Measurements from ENCODE around the gene C1QL1. TPM values are rescaled to one million over a fixed set of nuclear protein-coding genes. Genes with fewer than 3 reads are reported as not detected.

The C1QL1 gene
- total and polyA plus RNA-seq, 9 of the 15 experiments (the other 6 are each of a cell fraction or from before 2014, with no cell fraction given) = 0.07 to 0.12 (median 0.09) TPM; not detected in 6

GRCh38 chr17:45008216-45008615 lies 40.1 kb upstream of the C1QL1 start:
- H3K27ac ChIP-seq (ENCODE audit: extremely low read depth, low read depth, low read length) = no peak overlapping the region
- peaks cover 0 to 14% of the 10 kb centered on the region in 2 experiments; a peak in 2 of 5 replicates for H3K4me1 ChIP-seq (replicated peaks in 1 of 2; ENCODE audit: control insufficient read depth in 2 of 2, insufficient read depth in 2 of 2, low read length in 2 of 2)
- intact Hi-C loops (cut with micrococcal nuclease) = no loop called here
- CTCF ChIA-PET (ENCODE audit: low intra/inter-chr PET ratio) = no interaction called here
- H3K9me1 ChIP-seq (ENCODE audit: control insufficient read depth, insufficient read depth, low read length) = peaks cover 3% of the 10 kb centered on the region
- H3K79me2 ChIP-seq (ENCODE audit: control insufficient read depth, insufficient read depth, low read length) = no peaks in the 10 kb centered on the region
- no TSS peak for BruUV-seq (replicated peaks)
- no peak overlapping the region for H3K4me2 ChIP-seq (ENCODE audit: insufficient read depth, low read length)
- ATAC-seq = no peak
- H4K20me1 ChIP-seq (replicated peaks; ENCODE audit: control insufficient read depth, insufficient read depth, low read length) = no peaks in the 10 kb centered on the region
- no peaks in the 10 kb centered on the region for H3K9me3 ChIP-seq (replicated peaks; ENCODE audit: control insufficient read depth, insufficient read depth, low read depth, low read length)
- H3K27me3 ChIP-seq (ENCODE audit: control insufficient read depth in 2 of 2, insufficient read depth in 2 of 2, low read length in 2 of 2) = peaks cover 12 to 49% of the 10 kb centered on the region in 2 experiments; a peak in 4 of 5 replicates
- no peak for DNase-seq (ENCODE audit: extremely low read depth in 1 of 4, low spot score in 3 of 4)
- in situ Hi-C loops (cut with MboI) = no loop called here
- POLR2A ChIA-PET = interaction anchor here (0.6 to 1.2 kb wide), 3 partner anchors 13 to 28 kb away, joined by 3 read pairs; no protein-coding TSS in a partner anchor
- FAIRE-seq = no peak
- no peak overlapping the region for H3K9ac ChIP-seq (ENCODE audit: insufficient read depth in 1 of 2, low read depth in 2 of 2, low read length in 2 of 2)
- H3K36me3 ChIP-seq (ENCODE audit: control insufficient read depth, insufficient read depth, low read length) = no peaks in the 10 kb centered on the region
- WGBS (ENCODE audit: insufficient coverage, low coverage, missing lambda C conversion rate) = 2% methylated on average over 10 of the region's 10 CpGs
- H3K4me3 ChIP-seq = no peak overlapping the region
- H2AFZ ChIP-seq (ENCODE audit: low read depth, low read length) = no peak overlapping the region
- TF ChIP-seq PKNOX1 (IDR thresholded peaks at IDR 0.05) (no peak), DMBX1 (CRISPR knock-in tag; IDR thresholded peaks at IDR 0.05; ENCODE audit: borderline replicate concordance) (no peak), NCOA6 (IDR thresholded peaks at IDR 0.05) (no peak), BCLAF1 (IDR thresholded peaks at IDR 0.05; ENCODE audit: borderline replicate concordance in 1 of 2, control insufficient read depth in 1 of 2, low read depth in 2 of 2, low read length in 1 of 2) (no peak), KLF13 (tag; IDR thresholded peaks at IDR 0.05; ENCODE audit: borderline replicate concordance, low read depth) (no peak), CHD7 (IDR thresholded peaks at IDR 0.05; ENCODE audit: low read depth, low read length) (no peak)

Measured in K562 (cell line).